Inferior parietal cortex (tissue), 1 donor: ENCODE results near the gene VEZF1.

ENCODE experiments used
- DNase-seq: peaks from one replicate; pipeline ENCODE4 v3.0.0-alpha.2; 2016; ENCODE audit errors: extremely low spot score

Gene VEZF1, protein sequence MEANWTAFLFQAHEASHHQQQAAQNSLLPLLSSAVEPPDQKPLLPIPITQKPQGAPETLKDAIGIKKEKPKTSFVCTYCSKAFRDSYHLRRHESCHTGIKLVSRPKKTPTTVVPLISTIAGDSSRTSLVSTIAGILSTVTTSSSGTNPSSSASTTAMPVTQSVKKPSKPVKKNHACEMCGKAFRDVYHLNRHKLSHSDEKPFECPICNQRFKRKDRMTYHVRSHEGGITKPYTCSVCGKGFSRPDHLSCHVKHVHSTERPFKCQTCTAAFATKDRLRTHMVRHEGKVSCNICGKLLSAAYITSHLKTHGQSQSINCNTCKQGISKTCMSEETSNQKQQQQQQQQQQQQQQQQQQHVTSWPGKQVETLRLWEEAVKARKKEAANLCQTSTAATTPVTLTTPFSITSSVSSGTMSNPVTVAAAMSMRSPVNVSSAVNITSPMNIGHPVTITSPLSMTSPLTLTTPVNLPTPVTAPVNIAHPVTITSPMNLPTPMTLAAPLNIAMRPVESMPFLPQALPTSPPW

DNA sequence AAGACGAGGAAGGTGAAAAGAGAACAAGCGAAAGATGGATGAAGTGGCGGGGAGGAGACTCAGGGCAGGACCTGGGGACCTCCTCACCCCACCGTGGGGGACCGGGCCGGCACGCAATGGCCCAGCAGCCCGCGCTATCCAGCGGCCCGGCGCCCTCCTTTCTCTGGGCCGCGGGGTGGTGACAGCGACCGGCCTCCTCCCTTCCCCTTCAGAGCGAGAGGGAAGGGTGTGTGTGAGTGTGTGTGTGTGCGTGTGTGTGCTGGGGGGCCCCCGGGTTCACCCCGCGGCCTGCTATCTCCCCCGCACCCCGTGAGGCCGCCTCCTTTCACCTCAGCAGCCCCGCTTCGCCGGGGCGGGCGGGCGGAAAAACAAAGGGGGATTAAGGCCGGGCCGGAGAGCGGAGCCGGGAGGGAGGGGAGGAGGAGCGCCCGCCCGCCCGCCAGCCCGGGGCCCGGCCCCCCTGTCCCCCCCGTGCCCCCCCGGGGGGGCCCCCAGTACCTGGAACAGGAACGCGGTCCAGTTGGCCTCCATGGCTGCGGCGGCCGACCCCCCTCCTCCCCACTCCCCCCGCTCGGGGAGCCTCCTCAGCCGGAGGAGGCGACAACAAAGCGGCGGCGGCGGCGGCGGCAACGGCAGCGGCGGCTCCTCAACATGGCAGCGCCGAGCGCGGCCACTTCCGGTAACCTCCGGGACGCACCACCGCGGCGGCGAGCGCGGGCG lies at the start of gene VEZF1:
Gene VEZF1 (minus strand): TSS at position 674 of the 720 bp plus-strand sequence. CDS start 143 bp downstream, at position 531.
- peak; percentile 59 for DNase-seq

DNA sequence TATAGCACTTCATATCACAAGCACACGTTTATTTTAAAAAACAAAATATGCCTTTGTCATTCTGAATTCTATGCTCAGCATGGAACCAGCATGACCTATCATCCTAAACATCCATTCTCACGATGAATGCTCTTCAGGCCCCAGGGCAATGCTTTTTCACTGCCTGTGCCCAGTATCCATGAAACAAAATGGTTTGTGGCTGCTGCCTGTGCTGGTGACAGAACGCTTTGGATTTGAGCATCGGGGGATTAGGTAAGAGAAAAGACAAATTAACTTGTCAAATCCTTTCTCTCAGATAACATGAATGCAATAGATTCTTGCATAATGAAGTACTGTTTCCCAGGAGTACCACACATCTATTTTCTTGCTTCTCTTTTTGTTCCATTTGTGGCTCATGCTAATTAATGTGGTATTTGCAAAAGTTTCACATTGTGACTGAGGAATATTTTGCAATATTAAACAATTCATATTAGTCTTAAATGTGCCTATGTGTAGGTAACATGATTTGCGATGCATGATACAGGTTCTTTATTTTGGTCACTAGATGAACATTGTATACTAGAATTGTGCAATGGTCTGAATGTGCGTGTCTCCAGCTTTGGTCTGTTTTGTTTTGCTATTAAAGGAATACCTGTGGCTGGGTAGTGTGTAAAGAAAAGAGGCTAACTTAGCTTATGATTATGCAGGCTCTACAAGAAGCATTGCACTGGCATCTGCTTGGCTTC lies 44.8 kb upstream of the VEZF1 start:
- no peak for DNase-seq

GRCh38 chr17:58028578-58028977 lies 40.5 kb upstream of the VEZF1 start:
- no peak for DNase-seq

GRCh38 chr17:58020401-58020800 lies 32.3 kb upstream of the VEZF1 start:
- DNase-seq = no peak

GRCh38 chr17:58019521-58019920 lies 31.5 kb upstream of the VEZF1 start:
- DNase-seq = no peak

- no peak for DNase-seq
Measured at GRCh38 chr17:58019039-58019438, 31.0 kb upstream of the VEZF1 start.

- DNase-seq = no peak
Measured at GRCh38 chr17:58010067-58010799, 22.2 kb upstream of the VEZF1 start.

- no peak for DNase-seq
Measured at GRCh38 chr17:58007781-58008706, 20.0 kb upstream of the VEZF1 start.

GRCh38 chr17:58006924-58007780 lies 19.1 kb upstream of the VEZF1 start, which contains the start of gene SRSF1:
TSS of gene SRSF1 (minus strand) at chr17:58007246. CDS start at chr17:58007137, 109 bp downstream.
- DNase-seq = peak; percentile 99

DNA sequence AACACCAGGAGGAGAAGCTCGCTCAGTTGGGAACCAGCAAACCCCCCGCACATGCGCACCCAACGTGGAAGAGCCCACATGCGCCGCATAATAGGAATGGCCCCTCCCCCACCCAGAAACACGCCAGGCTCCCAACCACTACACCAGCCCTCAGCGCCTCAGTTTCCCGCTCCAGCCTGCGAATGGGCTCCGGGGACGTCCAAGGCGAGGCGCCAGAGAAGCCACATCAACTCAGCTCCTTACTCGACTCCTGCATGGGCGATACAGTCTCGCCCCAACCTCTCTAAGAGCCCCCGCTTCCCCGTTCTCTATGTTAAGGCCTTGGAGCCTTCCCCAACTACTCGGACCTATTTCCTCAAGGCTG lies 18.5 kb upstream of the VEZF1 start:
- no peak for DNase-seq

DNA sequence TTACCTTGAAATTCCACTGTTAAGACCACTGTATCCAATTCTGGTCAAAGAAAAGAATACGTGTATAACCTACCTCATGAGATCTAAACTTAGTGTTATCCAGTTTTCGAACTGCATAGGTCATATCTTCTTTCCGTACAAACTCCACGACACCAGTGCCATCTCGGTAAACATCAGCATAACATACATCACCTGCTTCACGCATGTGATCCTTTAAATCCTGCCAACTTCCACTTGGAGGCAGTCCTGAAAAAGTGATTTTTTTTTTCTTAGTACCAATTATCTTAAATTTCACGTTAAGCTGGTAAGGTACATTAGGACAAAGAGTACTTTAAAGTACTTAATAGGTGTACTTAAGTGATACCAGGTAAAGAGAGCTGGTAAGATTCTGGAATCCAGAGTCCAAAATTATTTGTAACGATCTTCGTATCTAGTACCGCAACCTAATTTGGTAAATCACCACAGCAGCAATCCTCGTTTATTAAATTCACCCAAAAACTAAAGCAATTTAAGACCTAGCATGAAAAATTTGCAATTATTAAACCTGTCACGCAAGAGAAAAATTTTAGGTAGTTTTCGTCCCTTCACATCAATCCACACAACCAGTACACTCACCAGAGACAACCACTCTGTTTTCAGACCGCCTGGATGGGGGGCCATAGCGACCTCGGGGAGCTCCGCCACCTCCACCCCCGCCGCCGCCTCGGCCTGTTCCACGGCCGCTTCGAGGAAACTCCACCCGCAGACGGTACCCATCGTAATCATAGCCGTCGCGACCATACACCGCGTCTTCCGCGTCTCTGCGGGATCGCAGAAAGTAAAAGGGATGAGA lies 17.9 kb upstream of the VEZF1 start:
- DNase-seq = no peak

- no peak for DNase-seq
Measured at GRCh38 chr17:58005031-58005727, 17.1 kb upstream of the VEZF1 start.

DNA sequence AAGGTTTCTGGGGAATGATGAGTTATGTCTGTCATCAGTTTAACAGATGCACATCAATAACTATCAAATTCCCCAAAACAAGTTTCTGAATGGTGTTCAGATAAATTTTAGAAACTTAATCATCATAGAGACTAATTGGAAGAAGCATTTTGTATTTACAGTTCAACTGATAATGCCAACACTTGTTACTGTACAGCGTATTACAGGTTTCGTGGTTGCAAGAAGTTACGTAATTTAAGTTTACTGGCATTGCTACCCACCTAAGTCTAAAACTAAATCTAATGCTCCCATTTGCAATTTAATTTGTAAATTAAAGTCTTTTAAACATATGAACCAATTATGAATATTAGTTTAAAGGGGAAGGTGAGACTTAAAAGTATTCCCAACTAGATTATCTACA lies 16.0 kb upstream of the VEZF1 start:
- DNase-seq = no peak

DNA sequence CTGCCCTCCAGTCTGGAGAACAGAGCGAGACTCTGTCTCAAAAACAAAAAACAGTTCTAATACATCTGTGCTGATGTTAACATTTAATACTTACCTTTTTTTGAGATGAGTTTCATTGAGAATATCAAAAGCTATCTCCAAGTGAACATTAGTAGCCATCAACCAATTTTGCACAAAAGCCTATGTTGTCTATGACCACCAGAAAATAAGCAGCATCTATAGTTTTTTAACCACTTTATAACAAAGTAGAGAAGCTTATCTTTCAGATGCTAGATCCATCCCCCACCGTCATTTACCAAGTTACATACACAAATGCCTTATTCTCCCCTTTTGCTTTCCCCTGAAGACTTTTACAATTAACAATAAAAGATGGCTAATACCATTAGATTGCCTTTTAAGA lies 14.9 kb upstream of the VEZF1 start:
- DNase-seq = no peak

DNA sequence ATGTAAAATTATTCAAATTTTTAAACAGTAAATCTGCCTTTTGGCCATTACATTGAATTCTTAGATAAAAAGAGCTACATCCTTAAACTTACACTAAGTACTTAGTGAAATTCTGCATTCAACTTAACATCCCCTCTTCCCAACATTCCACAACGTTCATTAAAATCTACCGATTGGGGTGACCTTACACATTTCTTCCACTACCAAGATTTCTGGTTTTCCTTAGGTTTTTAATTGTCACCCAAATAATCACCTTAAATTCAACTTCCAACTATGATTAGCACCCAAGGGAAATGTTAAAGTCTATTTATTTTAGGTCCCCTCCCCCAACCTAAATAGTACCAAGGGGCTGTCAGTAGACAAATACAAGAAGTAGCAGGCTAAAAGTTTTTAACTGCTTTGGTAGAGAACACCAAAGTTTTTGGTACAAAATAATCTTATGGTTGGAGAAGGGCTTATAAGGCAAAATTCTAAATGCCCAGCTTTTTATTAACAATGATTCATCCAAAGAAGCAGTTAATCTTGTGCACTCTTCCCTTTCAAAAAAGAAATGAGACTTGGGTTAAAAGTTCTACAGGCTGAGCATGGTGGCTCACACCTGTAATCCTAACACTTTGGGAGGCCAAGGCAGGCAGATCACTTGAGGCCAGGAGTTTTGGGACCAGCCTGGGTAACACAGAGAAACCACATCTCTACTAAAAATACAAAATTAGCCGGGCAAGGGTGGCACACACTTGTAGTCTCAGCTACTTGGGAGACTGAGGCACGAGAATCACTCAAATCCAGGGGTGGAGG lies 14.3 kb upstream of the VEZF1 start:
- DNase-seq = no peak

DNA sequence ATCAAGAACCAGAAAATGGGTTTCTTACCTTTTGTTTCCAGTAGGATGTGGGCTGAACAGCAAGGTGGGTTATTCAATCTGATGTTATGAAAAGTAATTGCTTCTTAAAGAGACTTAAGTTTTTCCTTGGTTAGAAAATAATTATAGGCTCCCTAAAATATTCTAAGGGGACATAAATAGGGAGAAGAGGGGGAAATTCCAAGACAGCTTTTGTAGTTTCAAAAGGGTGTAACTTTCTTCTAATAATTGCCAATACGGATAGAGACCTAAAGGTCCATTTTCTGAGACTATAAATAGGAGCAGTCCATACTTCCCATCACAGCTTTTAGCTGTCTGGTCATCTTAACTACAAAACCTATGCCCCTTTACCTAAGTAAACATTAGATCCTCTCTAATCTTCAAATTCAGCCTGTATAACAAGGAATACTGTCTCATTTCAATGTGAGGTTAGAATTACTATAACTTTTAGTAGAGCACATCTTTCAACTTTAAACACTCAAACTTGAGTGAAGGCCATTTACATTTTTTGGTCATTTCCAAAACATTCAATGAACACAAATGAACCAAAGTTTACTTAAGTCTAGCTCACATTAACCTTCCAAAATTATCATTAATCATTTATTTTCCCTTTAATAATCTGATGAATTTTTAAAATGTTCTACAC lies 13.5 kb upstream of the VEZF1 start:
- DNase-seq = no peak
